ENCODE measurements around the gene OR2Y1.

Gene OR2Y1

DNA sequence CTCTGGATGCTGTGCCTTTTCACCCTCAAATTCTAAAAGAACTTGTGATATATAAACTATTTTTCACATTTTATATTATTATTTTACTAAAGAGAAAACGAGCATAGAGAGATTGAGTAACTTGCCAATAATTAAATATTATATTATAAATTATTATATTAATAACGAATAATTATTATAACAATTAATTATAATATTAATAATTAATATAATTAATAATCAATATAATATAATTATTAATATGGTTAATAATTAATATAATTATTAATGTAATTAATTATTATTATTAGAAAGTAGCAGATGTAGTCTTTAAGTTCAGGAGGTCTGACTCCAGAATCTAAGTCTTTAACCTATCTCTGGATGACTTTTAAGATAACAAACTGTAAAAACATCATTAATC, 20.1 kb downstream of the OR2Y1 start:
- TF ChIP-seq FOXM1 (IDR thresholded peaks at IDR 0.05; ENCODE audit: borderline replicate concordance, low read depth) (no peak), YY1 (IDR thresholded peaks at IDR 0.05; ENCODE audit: low read depth) (no peak), CEBPB (IDR thresholded peaks at IDR 0.05) (no peak), TAF1 (IDR thresholded peaks at IDR 0.05; ENCODE audit: low read depth) (no peak), TEAD4 (IDR thresholded peaks at IDR 0.05) (no peak), EGR1 (IDR thresholded peaks at IDR 0.05) (no peak), TCF12 (IDR thresholded peaks at IDR 0.05; ENCODE audit: low read depth) (no peak), NFIC (IDR thresholded peaks at IDR 0.05) (no peak), ZBTB7A (IDR thresholded peaks at IDR 0.05; ENCODE audit: low read depth) (no peak), EP300 (IDR thresholded peaks at IDR 0.05; ENCODE audit: borderline replicate concordance) (no peak), CREB1 (IDR thresholded peaks at IDR 0.05; ENCODE audit: low read depth) (no peak), RAD21 (IDR thresholded peaks at IDR 0.05; ENCODE audit: low read depth) (no peak)
- TF ChIP-seq, protein P1, sequence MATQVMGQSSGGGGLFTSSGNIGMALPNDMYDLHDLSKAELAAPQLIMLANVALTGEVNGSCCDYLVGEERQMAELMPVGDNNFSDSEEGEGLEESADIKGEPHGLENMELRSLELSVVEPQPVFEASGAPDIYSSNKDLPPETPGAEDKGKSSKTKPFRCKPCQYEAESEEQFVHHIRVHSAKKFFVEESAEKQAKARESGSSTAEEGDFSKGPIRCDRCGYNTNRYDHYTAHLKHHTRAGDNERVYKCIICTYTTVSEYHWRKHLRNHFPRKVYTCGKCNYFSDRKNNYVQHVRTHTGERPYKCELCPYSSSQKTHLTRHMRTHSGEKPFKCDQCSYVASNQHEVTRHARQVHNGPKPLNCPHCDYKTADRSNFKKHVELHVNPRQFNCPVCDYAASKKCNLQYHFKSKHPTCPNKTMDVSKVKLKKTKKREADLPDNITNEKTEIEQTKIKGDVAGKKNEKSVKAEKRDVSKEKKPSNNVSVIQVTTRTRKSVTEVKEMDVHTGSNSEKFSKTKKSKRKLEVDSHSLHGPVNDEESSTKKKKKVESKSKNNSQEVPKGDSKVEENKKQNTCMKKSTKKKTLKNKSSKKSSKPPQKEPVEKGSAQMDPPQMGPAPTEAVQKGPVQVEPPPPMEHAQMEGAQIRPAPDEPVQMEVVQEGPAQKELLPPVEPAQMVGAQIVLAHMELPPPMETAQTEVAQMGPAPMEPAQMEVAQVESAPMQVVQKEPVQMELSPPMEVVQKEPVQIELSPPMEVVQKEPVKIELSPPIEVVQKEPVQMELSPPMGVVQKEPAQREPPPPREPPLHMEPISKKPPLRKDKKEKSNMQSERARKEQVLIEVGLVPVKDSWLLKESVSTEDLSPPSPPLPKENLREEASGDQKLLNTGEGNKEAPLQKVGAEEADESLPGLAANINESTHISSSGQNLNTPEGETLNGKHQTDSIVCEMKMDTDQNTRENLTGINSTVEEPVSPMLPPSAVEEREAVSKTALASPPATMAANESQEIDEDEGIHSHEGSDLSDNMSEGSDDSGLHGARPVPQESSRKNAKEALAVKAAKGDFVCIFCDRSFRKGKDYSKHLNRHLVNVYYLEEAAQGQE (IDR thresholded peaks at IDR 0.05; ENCODE audit: low read depth): no peak
- TF ChIP-seq, protein P2, sequence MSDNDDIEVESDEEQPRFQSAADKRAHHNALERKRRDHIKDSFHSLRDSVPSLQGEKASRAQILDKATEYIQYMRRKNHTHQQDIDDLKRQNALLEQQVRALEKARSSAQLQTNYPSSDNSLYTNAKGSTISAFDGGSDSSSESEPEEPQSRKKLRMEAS (IDR thresholded peaks at IDR 0.05): no peak
- TF ChIP-seq, protein P3, sequence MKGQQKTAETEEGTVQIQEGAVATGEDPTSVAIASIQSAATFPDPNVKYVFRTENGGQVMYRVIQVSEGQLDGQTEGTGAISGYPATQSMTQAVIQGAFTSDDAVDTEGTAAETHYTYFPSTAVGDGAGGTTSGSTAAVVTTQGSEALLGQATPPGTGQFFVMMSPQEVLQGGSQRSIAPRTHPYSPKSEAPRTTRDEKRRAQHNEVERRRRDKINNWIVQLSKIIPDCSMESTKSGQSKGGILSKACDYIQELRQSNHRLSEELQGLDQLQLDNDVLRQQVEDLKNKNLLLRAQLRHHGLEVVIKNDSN (IDR thresholded peaks at IDR 0.05): no peak

DNA sequence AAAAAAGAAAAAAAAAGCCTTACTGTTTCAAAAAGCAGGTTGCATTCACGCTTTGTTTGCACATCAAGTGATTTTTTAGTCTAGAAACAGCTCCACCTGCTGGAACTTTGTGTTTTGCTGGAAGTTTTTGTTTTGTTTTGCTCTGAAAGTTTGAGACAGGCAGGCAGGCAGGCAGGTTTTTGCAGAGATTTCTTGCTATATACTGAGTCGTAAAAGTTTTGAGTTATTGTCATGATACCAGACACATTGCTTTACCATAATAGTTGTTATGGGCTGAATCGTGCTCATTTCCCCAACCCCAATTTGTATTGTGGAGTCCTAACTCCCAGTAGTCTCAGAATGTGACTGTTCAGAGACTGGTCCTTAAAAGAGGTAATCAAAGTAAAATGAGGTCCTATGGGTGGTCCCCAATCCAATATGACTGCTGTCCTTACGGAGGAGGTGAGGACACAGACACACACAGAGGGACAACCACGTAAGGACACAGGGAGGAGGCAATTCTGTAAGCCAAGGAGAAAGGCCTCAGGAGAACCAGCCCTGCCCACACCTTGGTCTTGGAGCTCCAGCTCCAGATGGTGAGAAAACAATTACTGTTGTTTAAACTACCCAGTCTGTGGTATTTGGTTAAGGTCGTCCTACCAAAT, 20.9 kb downstream of the OR2Y1 start:
- TF ChIP-seq, protein P2 (IDR thresholded peaks at IDR 0.05): no peak
- no peak for TF ChIP-seq EGR1 (IDR thresholded peaks at IDR 0.05)
- TF ChIP-seq TCF12 (IDR thresholded peaks at IDR 0.05; ENCODE audit: low read depth): no peak
- TF ChIP-seq, protein P3 (IDR thresholded peaks at IDR 0.05): no peak
- TF ChIP-seq RAD21 (IDR thresholded peaks at IDR 0.05; ENCODE audit: low read depth): peak; percentile 60
- TF ChIP-seq, protein P1 (IDR thresholded peaks at IDR 0.05; ENCODE audit: low read depth): no peak

DNA sequence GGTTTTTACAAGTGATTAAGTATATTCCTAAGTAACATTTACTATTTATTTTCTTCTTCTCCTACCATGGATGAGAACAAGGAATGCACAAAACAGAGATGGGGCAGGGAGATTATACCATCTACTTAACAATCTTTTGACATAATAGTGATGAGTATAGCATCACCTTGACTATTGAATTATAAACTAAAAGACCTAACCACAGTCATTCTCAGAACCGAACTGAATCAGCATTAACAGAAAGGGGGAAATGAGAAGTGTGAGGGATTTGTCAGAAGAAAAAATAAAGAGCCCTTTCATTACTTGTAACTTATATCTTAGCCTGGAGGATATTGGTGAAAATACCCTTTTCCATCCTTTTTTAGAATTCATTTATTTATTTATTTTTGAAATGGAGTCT, 21.9 kb downstream of the OR2Y1 start:
- TF ChIP-seq TAF1 (IDR thresholded peaks at IDR 0.05; ENCODE audit: low read depth): no peak

DNA sequence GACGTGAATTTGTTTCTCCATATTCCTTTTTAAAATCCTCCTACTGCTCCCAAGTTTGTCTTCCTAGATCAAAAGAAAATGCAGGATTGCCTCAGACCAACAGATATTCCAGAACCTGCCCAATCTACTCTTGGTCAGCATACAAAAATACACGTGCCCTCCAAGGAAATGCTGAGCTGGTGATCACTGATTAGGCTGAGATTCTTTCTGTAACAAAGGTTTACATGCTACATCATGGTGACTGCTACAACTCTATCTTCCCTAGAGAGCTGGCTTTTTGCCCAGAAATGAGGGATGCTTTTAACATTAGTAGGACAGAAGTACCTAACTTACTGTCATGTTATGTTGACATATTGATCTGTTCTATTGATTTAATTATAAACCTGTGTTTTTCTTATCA, 35.5 kb downstream of the OR2Y1 start:
- TF ChIP-seq TEAD4 (IDR thresholded peaks at IDR 0.05) (no peak), TAF1 (IDR thresholded peaks at IDR 0.05; ENCODE audit: low read depth) (no peak), CEBPB (IDR thresholded peaks at IDR 0.05) (no peak), FOXM1 (IDR thresholded peaks at IDR 0.05; ENCODE audit: borderline replicate concordance, low read depth) (no peak), EGR1 (IDR thresholded peaks at IDR 0.05) (no peak), EP300 (IDR thresholded peaks at IDR 0.05; ENCODE audit: borderline replicate concordance) (no peak), CREB1 (IDR thresholded peaks at IDR 0.05; ENCODE audit: low read depth) (no peak), TCF12 (IDR thresholded peaks at IDR 0.05; ENCODE audit: low read depth) (no peak)
- TF ChIP-seq, protein P2 (IDR thresholded peaks at IDR 0.05): no peak

DNA sequence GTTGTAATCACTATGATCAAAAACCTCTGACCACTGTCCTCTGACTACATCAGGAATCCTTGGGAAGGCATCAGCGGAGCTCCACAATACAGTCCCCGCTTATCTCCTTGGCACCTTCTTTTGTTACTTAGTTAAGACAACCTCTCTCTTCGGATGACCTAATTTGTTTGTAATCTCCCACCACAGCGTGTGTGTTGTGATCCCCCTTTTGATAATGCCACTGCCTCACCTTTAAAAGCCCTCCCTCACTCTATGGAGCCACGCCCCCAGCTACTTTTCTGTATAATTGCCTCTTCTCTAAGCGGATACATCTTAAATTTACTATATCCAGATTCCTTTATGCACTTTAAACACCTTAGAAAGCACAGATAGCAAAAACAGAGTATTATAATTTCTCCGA, 35.9 kb downstream of the OR2Y1 start:
- TF ChIP-seq YY1 (IDR thresholded peaks at IDR 0.05; ENCODE audit: low read depth) (no peak), TAF1 (IDR thresholded peaks at IDR 0.05; ENCODE audit: low read depth) (no peak), TEAD4 (IDR thresholded peaks at IDR 0.05) (no peak), NFIC (IDR thresholded peaks at IDR 0.05) (no peak), FOXM1 (IDR thresholded peaks at IDR 0.05; ENCODE audit: borderline replicate concordance, low read depth) (no peak), EGR1 (IDR thresholded peaks at IDR 0.05) (no peak), TCF12 (IDR thresholded peaks at IDR 0.05; ENCODE audit: low read depth) (no peak), ZBTB7A (IDR thresholded peaks at IDR 0.05; ENCODE audit: low read depth) (no peak), RAD21 (IDR thresholded peaks at IDR 0.05; ENCODE audit: low read depth) (no peak), CREB1 (IDR thresholded peaks at IDR 0.05; ENCODE audit: low read depth) (no peak), EP300 (IDR thresholded peaks at IDR 0.05; ENCODE audit: borderline replicate concordance) (no peak)
- TF ChIP-seq, protein P1 (IDR thresholded peaks at IDR 0.05; ENCODE audit: low read depth): no peak
- TF ChIP-seq, protein P2 (IDR thresholded peaks at IDR 0.05): no peak
- TF ChIP-seq, protein P3 (IDR thresholded peaks at IDR 0.05): no peak
